Esophagus muscularis mucosa (tissue), 4 donors: ENCODE results near the gene GADL1. TPM values are rescaled to one million over a fixed set of nuclear protein-coding genes. Genes with fewer than 3 reads are reported as not detected.

Experiments used
- DNase-seq: peaks from one replicate; pipeline ENCODE4 v3.0.0-alpha.2; 2017; ENCODE audit errors: extremely low spot score
- H3K27ac ChIP-seq, 4 donors: fragments of 200-600 bp; sonication (generic); replicated peaks in 1 of 4; 1 replicate in 3 of 4; 2 replicates in 1 of 4; pipeline ENCODE4 v1.5.1; 2016 to 2019; ENCODE audit warnings: mild to moderate bottlenecking in 1 of 4
- H3K27me3 ChIP-seq, 4 donors: fragments of 200-600 bp; sonication (generic); one replicate each; pipeline versions ENCODE4 v1.5.1 to v1.6.0; 2016 to 2019
- H3K36me3 ChIP-seq, 4 donors: fragments of 200-600 bp; sonication (generic); one replicate each; pipeline ENCODE4 v1.5.1; 2016 to 2019
- H3K4me1 ChIP-seq, 4 donors: fragments of 200-600 bp; sonication (generic); one replicate each; pipeline ENCODE4 v1.5.1; 2016 to 2019
- H3K4me3 ChIP-seq, 4 donors: fragments of 200-600 bp; sonication (generic); 1 replicate in 2 of 4; 2 replicates in 2 of 4; pipeline ENCODE4 v1.5.1; 2016 to 2019; ENCODE audit warnings: mild to moderate bottlenecking in 4 of 4, moderate library complexity in 1 of 4
- H3K9me3 ChIP-seq, 4 donors: fragments of 200-600 bp; sonication (generic); 1 replicate in 3 of 4; 2 replicates in 1 of 4; pipeline ENCODE4 v1.5.1; 2016 to 2019
- EP300 ChIP-seq: sonication (generic); formaldehyde crosslinking; IDR thresholded peaks from one replicate; pipeline ENCODE4 v1.6.1; 2017; ENCODE audit warnings: antibody characterized with exemption
- POLR2A ChIP-seq: fragments of 450-650 bp; IDR thresholded peaks from one replicate; pipeline ENCODE4 v1.6.1; 2017; ENCODE audit warnings: antibody characterized with exemption, moderate library complexity, mild to moderate bottlenecking, low read depth
- POLR2AphosphoS5 ChIP-seq, 2 donors: sonication (generic); formaldehyde crosslinking; IDR thresholded peaks; one replicate each; pipeline ENCODE4 v1.6.1; 2017; ENCODE audit warnings: antibody characterized with exemption in 2 of 2
- WGBS: methylation state at CpG from one replicate; pipeline ENCODE4 v1.1.5; 2018; 5-methylcytosine and 5-hydroxymethylcytosine counted together
- intact Hi-C: fragments of 100-400 bp; cut with DNase I; formaldehyde crosslinking; loops from one replicate; pipeline ENCODE4 v1.15.1; 2023
- total RNA-seq, 4 donors: library from RNA; depleted of rRNA; stranded (reverse); fragments of >200 nt; gene quantifications; one replicate each; pipeline versions ENCODE4 v1.1.0 to v1.2.1, GENCODE V29; 2016
- TF ChIP-seq, protein P1 (sequence below), 3 experiments: fragments of 200-600 bp in 2 of 3; fragments of 450-650 bp in 1 of 3; sonication (generic) in 2 of 3; IDR thresholded peaks; one replicate each; pipeline ENCODE4 v1.5.1; 2017 to 2019; ENCODE audit warnings: antibody characterized with exemption in 3 of 3, mild to moderate bottlenecking in 2 of 3, moderate library complexity in 1 of 3

The GADL1 gene
- total RNA-seq, 4 donors from 2014 or later: 1.7 to 4.6 (median 3.0) TPM

GRCh38 chr3:30752970-30753369, 141.5 kb downstream of the GADL1 start:
- TF ChIP-seq, protein P1, sequence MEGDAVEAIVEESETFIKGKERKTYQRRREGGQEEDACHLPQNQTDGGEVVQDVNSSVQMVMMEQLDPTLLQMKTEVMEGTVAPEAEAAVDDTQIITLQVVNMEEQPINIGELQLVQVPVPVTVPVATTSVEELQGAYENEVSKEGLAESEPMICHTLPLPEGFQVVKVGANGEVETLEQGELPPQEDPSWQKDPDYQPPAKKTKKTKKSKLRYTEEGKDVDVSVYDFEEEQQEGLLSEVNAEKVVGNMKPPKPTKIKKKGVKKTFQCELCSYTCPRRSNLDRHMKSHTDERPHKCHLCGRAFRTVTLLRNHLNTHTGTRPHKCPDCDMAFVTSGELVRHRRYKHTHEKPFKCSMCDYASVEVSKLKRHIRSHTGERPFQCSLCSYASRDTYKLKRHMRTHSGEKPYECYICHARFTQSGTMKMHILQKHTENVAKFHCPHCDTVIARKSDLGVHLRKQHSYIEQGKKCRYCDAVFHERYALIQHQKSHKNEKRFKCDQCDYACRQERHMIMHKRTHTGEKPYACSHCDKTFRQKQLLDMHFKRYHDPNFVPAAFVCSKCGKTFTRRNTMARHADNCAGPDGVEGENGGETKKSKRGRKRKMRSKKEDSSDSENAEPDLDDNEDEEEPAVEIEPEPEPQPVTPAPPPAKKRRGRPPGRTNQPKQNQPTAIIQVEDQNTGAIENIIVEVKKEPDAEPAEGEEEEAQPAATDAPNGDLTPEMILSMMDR (IDR thresholded peaks at IDR 0.05): no peak
- TF ChIP-seq EP300 (no peak), POLR2AphosphoS5 (IDR thresholded peaks at IDR 0.05) (no peak), POLR2A (no peak)
- Histone ChIP-seq H3K9me3 (no peaks in the 10 kb centered on the region), H3K27me3 (no peaks in the 10 kb centered on the region), H3K27ac (peak overlapping the region in 1 of 4 donors; percentile 37), H3K4me1 (peaks cover 0 to 44% (median 40%) of the 10 kb centered on the region in 4 donors), H3K36me3 (no peaks in the 10 kb centered on the region), H3K4me3 (no peak overlapping the region)
- 49% methylated on average over 4 of the region's 4 CpGs for WGBS
- DNase-seq: no peak
- intact Hi-C loops: loop anchor here (5.0 kb wide), 1 partner anchor 641 kb away; no protein-coding TSS in a partner anchor

DNA sequence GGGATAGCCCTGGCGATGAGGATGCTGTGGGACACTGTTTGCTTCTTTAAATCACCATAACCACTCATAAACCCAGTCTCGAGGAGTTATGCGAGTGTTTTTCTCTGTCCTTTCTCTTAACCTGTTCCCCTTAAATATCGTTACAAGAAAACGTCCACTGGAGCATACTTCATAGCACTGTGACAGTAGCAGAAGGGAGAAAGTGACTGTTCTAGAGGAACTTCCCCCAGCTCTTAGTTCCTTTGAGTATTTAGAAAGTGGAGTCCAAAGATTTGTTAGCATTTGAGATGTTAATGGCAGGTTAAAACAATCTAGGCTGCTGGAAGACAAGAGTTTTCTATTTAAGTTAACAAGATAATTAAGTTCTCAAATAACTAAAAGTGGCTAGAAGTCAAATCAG, 142.0 kb downstream of the GADL1 start:
- H3K4me3 ChIP-seq: no peak overlapping the region
- H3K27ac ChIP-seq: peak overlapping the region in 1 of 4 donors; percentile 37
- no peak for DNase-seq
- H3K36me3 ChIP-seq: no peaks in the 10 kb centered on the region
- intact Hi-C loops: loop anchor here (5.0 kb wide), 1 partner anchor 640 kb away; no protein-coding TSS in a partner anchor
- H3K4me1 ChIP-seq: peaks cover 3 to 48% (median 44%) of the 10 kb centered on the region in 4 donors
- H3K9me3 ChIP-seq: no peaks in the 10 kb centered on the region
- 92% methylated on average over 5 of the region's 5 CpGs for WGBS
- TF ChIP-seq EP300 (no peak), POLR2AphosphoS5 (IDR thresholded peaks at IDR 0.05) (no peak), POLR2A (no peak)
- TF ChIP-seq, protein P1 (IDR thresholded peaks at IDR 0.05): no peak
- H3K27me3 ChIP-seq: no peaks in the 10 kb centered on the region

- H3K9me3 ChIP-seq: no peaks in the 10 kb centered on the region
- DNase-seq: no peak
- H3K4me3 ChIP-seq: no peak overlapping the region
- H3K27me3 ChIP-seq: no peaks in the 10 kb centered on the region
- WGBS: 77% methylated on average over 11 of the region's 11 CpGs
- H3K27ac ChIP-seq: no peak overlapping the region
- no peaks in the 10 kb centered on the region for H3K36me3 ChIP-seq
- intact Hi-C loops: loop anchor here (5.0 kb wide), 1 partner anchor 639 kb away; no protein-coding TSS in a partner anchor
- TF ChIP-seq POLR2A: no peak
- TF ChIP-seq, protein P1 (IDR thresholded peaks at IDR 0.05): peak; percentile 14 to 36 (median 18)
- peaks cover 3 to 56% (median 52%) of the 10 kb centered on the region in 4 donors for H3K4me1 ChIP-seq
Measured at GRCh38 chr3:30751610-30752299, 142.7 kb downstream of the GADL1 start.

DNA sequence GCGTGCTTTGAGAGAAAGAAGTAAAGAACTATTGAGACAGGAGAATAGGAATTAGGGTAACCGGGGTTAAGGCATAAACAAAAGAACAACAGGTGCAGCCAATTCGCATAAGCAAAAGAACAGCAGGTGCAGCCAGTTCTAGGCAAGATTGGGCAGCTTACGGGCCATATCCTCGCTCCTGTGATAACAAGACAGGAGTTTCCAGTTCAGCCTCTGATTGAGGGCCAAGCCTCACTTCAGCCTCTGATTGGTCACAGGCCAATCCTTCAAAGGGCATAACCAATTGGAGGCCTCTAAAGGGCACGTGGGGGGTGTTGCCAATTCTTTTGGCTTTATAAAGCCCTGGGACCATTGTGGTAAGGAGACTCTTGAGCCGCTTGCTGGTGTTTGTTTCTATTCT, 143.5 kb downstream of the GADL1 start:
- Histone ChIP-seq H3K27ac (no peak overlapping the region), H3K36me3 (no peaks in the 10 kb centered on the region), H3K4me3 (no peak overlapping the region), H3K27me3 (no peaks in the 10 kb centered on the region), H3K9me3 (no peaks in the 10 kb centered on the region), H3K4me1 (peaks cover 3 to 55% (median 48%) of the 10 kb centered on the region in 4 donors)
- 88% methylated on average over 7 of the region's 7 CpGs for WGBS
- no peak for DNase-seq
- intact Hi-C loops: loop anchor here (5.0 kb wide), 1 partner anchor 639 kb away; no protein-coding TSS in a partner anchor
- TF ChIP-seq POLR2AphosphoS5 (IDR thresholded peaks at IDR 0.05) (no peak), EP300 (no peak), POLR2A (no peak)
- TF ChIP-seq, protein P1 (IDR thresholded peaks at IDR 0.05): no peak

GRCh38 chr3:30749230-30749629, 145.2 kb downstream of the GADL1 start:
- peaks cover 3 to 37% (median 32%) of the 10 kb centered on the region in 4 donors for H3K4me1 ChIP-seq
- TF ChIP-seq POLR2AphosphoS5 (IDR thresholded peaks at IDR 0.05): no peak
- no peak for TF ChIP-seq EP300
- TF ChIP-seq, protein P1 (IDR thresholded peaks at IDR 0.05): no peak
- no peak for TF ChIP-seq POLR2A
- intact Hi-C loops: no loop called here
- peak overlapping the region; percentile 37 to 61 (median 44) for H3K27ac ChIP-seq
- H3K27me3 ChIP-seq: no peaks in the 10 kb centered on the region
- H3K36me3 ChIP-seq: no peaks in the 10 kb centered on the region
- no peak overlapping the region for H3K4me3 ChIP-seq
- H3K9me3 ChIP-seq: no peaks in the 10 kb centered on the region
- DNase-seq: no peak
